ENCODE results near the gene SLC25A38. TPM values are rescaled to one million over a fixed set of nuclear protein-coding genes. Genes with fewer than 3 reads are reported as not detected.
A peak's percentile ranks its signal among the peaks of the same experiment; 100 is the strongest.
"Not testable (repeated sequence)": the region's sequence is repeated elsewhere in the genome, so short reads cannot be mapped to it uniquely, and the experiment has no call there.

SLC25A38 gene
- total RNA-seq, 1 donor from 2014 or later: 38.2 TPM

GRCh38 chr3:39406368-39407258, 23.4 kb downstream of the SLC25A38 start, which contains the start of gene RPSA:
Gene RPSA (plus strand): TSS chr3:39406720. CDS start chr3:39407654, 934 bp downstream.
- Mint-ChIP-seq H3K27ac (peak within 1 kb of the TSS; percentile 99), H3K36me3 (ENCODE audit: low read depth) (peaks cover 57% of the 10 kb centered on the region), H3K27me3 (peaks cover 2% of the 10 kb centered on the region), H3K9me3 (no peaks in the 10 kb centered on the region), H3K4me1 (peaks cover 40% of the 10 kb centered on the region), H3K4me3 (peak within 1 kb of the TSS; percentile 92)
- intact Hi-C loops (cut with micrococcal nuclease): loop anchor here (1.0 to 10.0 kb wide), 7 partner anchors 11 to 1242 kb away; partner anchors contain the start of genes EIF1B, OXSR1, RPL14 and SCN11A
- DNase-seq: peak; percentile 99

- DNase-seq: no peak
- intact Hi-C loops (cut with micrococcal nuclease): loop anchor here (5.0 to 10.0 kb wide), 3 partner anchors 898 to 1242 kb away; partner anchors contain the start of genes EIF1B, OXSR1 and RPL14
- Mint-ChIP-seq H3K27me3 (peaks cover 2% of the 10 kb centered on the region), H3K4me1 (peaks cover 38% of the 10 kb centered on the region), H3K4me3 (peak overlapping the region; percentile 92), H3K36me3 (ENCODE audit: low read depth) (peaks cover 59% of the 10 kb centered on the region), H3K27ac (peak overlapping the region; percentile 99), H3K9me3 (no peaks in the 10 kb centered on the region)
Measured at GRCh38 chr3:39407259-39407629, 24.1 kb downstream of the SLC25A38 start.

DNA sequence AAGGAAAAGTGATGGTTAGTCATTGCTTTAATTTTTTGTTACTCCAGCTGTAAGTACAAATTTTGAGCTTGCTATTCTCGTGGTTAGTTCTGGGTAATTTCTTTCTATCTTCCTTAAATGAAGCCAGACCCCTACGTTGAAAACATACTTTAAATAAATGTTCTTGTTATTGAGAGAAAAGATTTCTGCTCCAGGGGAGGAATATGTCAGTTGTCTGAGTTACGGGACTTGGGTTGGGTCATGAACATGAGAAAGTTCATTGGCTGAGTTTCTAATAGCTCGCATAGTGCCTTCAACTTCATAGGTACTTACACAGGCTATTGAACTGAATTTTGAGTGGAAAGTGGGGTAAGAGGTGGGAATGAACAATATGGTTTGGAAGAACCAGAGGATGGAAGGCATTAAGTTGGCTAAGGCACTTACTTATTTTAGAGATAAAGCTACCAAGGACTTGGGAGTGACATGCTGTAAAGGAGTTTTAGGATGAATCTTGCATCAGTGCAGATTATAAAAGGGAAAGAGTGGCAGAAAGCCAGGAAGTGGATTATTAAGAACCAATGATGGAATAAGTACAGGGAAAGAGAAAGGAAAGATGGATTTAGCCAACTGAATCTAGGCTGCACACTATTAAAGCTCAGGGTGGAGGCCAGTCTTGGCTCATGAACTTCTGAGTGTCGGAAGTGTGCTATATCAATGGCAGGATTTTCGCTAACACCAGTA, 24.8 kb downstream of the SLC25A38 start:
- intact Hi-C loops (cut with micrococcal nuclease): loop anchor here (5.0 to 10.0 kb wide), 3 partner anchors 897 to 1243 kb away; partner anchors contain the start of genes EIF1B, OXSR1 and RPL14
- Mint-ChIP-seq H3K36me3 (ENCODE audit: low read depth) (peaks cover 65% of the 10 kb centered on the region), H3K4me1 (peaks cover 42% of the 10 kb centered on the region), H3K27me3 (peaks cover 2% of the 10 kb centered on the region), H3K9me3 (no peaks in the 10 kb centered on the region), H3K27ac (peak overlapping the region; percentile 99), H3K4me3 (peak overlapping the region; percentile 92)
- DNase-seq: no peak

DNA sequence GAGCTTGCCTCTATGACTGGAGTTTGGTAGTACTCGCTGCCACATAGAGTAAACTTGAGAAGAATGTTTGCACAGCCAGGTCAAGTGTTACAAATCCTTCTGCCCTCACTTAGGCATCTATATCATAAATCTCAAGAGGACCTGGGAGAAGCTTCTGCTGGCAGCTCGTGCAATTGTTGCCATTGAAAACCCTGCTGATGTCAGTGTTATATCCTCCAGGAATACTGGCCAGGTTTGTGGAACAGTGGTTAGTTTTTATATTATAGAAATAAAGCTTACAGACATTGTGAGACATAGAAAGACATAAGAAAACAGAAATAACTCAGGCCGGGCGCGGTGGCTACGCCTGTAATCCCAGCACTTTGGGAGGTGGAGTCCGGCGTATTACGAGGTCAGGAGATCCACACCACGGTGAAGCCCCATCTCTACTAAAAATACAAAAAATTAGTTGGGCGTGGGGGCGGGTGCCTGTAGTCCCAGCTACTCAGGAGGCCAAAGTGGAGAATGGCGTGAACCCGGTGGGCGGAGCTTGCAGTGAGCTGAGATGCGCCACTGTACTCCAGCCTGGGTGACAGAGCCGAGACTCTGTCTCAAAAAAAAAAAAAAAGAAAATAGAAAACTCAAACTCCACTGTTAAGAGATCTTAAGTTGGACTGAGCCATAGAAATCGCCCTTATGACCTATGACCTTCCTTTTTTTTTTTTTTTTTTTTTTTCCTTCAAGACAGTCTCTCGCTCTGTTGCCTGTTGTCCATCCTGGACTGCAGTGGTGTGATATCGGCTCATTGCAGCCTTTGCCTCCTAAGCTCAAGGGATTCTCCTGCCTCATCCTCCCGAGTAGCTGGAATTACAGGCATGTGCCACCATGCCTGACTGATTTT, 25.6 kb downstream of the SLC25A38 start:
- no peak for DNase-seq
- intact Hi-C loops (cut with micrococcal nuclease): loop anchor here (5.0 to 10.0 kb wide), 3 partner anchors 896 to 1244 kb away; partner anchors contain the start of genes EIF1B, OXSR1 and RPL14
- H3K27ac Mint-ChIP-seq: peak overlapping the region; percentile 99
- peak overlapping the region; percentile 92 for H3K4me3 Mint-ChIP-seq
- peaks cover 2% of the 10 kb centered on the region for H3K27me3 Mint-ChIP-seq
- peaks cover 70% of the 10 kb centered on the region for H3K36me3 Mint-ChIP-seq (ENCODE audit: low read depth)
- peaks cover 43% of the 10 kb centered on the region for H3K4me1 Mint-ChIP-seq
- H3K9me3 Mint-ChIP-seq: no peaks in the 10 kb centered on the region

DNA sequence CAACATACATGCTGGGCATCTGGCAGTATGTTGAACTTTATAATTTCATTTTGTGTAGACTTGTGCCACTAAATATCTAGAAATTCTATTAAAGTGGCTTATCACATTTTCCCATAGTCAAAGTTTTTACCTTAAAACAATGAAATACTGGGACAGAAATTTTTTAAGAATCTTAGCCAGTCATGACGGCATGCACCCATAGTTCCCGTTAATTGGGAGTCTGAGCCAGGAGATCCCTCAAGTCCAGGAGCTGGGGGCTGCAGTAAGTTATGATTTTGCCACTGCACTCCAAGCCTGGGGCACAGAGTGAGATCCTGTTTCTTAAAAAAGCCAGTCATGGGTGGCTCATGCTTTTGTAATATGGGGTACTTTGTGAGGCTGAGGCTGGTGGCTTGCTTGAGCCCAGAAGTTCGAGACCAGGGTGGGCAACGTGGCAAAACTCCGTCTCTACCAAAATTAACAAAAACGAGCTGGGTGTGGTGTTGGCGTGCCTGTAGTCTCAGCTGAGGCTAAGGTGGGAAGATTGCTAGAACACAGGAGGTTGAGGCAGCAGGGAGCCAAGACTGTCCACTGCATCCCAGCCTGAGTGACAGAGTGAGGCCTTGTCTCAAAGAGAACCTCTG, 26.5 kb downstream of the SLC25A38 start:
- peak overlapping the region; percentile 92 for H3K4me3 Mint-ChIP-seq
- H3K4me1 Mint-ChIP-seq: peaks cover 43% of the 10 kb centered on the region
- H3K36me3 Mint-ChIP-seq (ENCODE audit: low read depth): peaks cover 77% of the 10 kb centered on the region
- intact Hi-C loops (cut with micrococcal nuclease): loop anchor here (5.0 to 10.0 kb wide), 3 partner anchors 895 to 1245 kb away; partner anchors contain the start of genes EIF1B, OXSR1 and RPL14
- H3K27me3 Mint-ChIP-seq: peaks cover 2% of the 10 kb centered on the region
- DNase-seq: no peak
- peak overlapping the region; percentile 75 for H3K27ac Mint-ChIP-seq
- H3K9me3 Mint-ChIP-seq: no peaks in the 10 kb centered on the region

- no peak for DNase-seq
- Mint-ChIP-seq H3K27me3 (peaks cover 2% of the 10 kb centered on the region), H3K36me3 (ENCODE audit: low read depth) (peaks cover 82% of the 10 kb centered on the region), H3K27ac (no peak overlapping the region), H3K4me1 (peaks cover 44% of the 10 kb centered on the region), H3K9me3 (no peaks in the 10 kb centered on the region), H3K4me3 (no peak overlapping the region)
- intact Hi-C loops (cut with micrococcal nuclease): no loop called here
Measured at GRCh38 chr3:39410893-39411292, 27.7 kb downstream of the SLC25A38 start.

DNA sequence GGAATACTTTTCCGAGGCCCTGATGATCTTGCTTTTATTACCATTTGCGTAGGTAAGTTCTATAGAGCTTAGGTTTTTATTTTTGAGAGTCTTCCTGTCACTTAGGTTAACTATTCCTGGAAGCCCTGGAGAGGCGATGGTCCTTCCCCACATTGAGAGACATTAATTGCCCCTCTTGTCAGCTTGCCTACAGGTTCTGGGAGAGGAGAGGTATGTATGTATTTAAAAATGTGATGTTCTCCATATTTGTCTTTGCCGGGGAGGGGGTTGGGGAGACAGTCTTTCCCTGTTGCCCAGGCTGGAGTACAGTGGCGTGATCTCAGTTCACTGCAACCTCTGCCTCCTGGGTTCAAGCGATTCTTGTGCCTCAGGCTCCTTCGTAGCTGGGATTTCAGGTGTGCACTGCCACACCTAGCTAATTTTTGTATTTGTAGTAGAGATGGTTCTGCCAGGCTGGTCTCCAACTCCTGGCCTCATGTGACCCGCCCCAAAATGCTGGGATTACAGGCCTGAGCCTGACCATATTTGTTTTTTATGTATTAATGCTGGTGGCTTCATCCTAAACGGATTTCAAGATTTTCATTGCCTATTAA, 29.6 kb downstream of the SLC25A38 start:
- H3K27me3 Mint-ChIP-seq: no peaks in the 10 kb centered on the region
- H3K4me3 Mint-ChIP-seq: no peak overlapping the region
- peaks cover 40% of the 10 kb centered on the region for H3K4me1 Mint-ChIP-seq
- no peak for DNase-seq
- no peak overlapping the region for H3K27ac Mint-ChIP-seq
- intact Hi-C loops (cut with micrococcal nuclease): no loop called here
- peaks cover 75% of the 10 kb centered on the region for H3K36me3 Mint-ChIP-seq (ENCODE audit: low read depth)
- H3K9me3 Mint-ChIP-seq: no peaks in the 10 kb centered on the region

- Mint-ChIP-seq H3K27ac (no peak overlapping the region), H3K4me3 (no peak overlapping the region), H3K4me1 (peaks cover 31% of the 10 kb centered on the region), H3K36me3 (ENCODE audit: low read depth) (peaks cover 64% of the 10 kb centered on the region), H3K9me3 (no peaks in the 10 kb centered on the region), H3K27me3 (no peaks in the 10 kb centered on the region)
- intact Hi-C loops (cut with micrococcal nuclease): no loop called here
- DNase-seq: no peak
Measured at GRCh38 chr3:39413691-39414420, 30.7 kb downstream of the SLC25A38 start.

DNA sequence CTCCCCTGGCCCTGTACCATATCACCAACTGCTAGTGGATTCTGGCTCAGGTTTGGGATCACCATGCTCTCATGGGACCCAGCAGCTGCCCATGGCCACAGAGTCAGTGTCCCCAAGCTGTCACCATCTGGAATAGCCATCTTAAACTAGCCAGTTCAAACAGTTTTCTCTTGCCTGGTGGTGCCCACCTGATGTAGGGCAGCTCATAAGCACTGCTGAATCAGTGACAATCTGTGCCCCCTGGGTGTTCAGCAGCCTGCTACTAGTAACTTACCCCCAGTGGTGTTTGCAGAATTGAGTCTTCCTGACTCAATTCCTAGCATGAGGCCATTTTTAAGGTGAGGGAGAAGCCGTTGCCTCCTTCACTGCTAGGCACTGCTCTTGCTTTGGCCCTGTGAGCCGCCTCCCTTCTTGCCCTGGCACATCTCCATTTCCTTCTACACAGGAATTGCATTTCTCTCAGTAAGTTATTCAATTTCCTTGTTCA, 31.3 kb downstream of the SLC25A38 start:
- no peak overlapping the region for H3K4me3 Mint-ChIP-seq
- no peaks in the 10 kb centered on the region for H3K9me3 Mint-ChIP-seq
- peaks cover 58% of the 10 kb centered on the region for H3K36me3 Mint-ChIP-seq (ENCODE audit: low read depth)
- DNase-seq: no peak
- peak overlapping the region; percentile 80 for H3K27ac Mint-ChIP-seq
- H3K27me3 Mint-ChIP-seq: peaks cover 3% of the 10 kb centered on the region
- intact Hi-C loops (cut with micrococcal nuclease): no loop called here
- peaks cover 28% of the 10 kb centered on the region for H3K4me1 Mint-ChIP-seq

DNA sequence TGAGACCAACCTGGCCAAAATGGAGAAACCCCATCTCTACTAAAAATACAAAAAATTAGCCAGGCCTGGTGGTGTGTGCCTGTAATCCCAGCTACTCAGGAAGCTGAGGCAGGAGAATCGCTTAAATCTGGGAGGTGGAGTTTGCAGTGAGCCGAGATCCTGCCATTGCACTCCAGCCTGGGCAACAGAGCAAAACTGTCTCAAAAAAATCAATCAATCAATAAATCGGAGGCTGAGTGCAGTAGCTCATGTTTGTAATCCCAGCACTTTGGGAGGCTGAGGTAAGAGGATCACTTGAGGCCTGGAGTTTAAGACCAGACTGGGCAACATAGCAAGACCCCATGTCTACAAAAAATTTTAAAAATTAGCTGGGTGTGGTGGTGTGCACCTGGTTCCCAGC, 32.1 kb downstream of the SLC25A38 start:
- H3K4me3 Mint-ChIP-seq; DNase-seq; intact Hi-C loops (cut with micrococcal nuclease); H3K9me3 Mint-ChIP-seq; H3K27me3 Mint-ChIP-seq: not testable (repeated sequence)
- peaks cover 23% of the 10 kb centered on the region for H3K4me1 Mint-ChIP-seq
- H3K36me3 Mint-ChIP-seq (ENCODE audit: low read depth): peaks cover 51% of the 10 kb centered on the region
- peak overlapping the region; percentile 29 for H3K27ac Mint-ChIP-seq

GRCh38 chr3:39415983-39416382, 32.8 kb downstream of the SLC25A38 start:
- Mint-ChIP-seq H3K9me3 (no peaks in the 10 kb centered on the region), H3K4me1 (peaks cover 20% of the 10 kb centered on the region), H3K27ac (peak overlapping the region; percentile 46), H3K27me3 (peaks cover 3% of the 10 kb centered on the region), H3K4me3 (no peak overlapping the region), H3K36me3 (ENCODE audit: low read depth) (peaks cover 45% of the 10 kb centered on the region)
- intact Hi-C loops (cut with micrococcal nuclease): no loop called here
- DNase-seq: no peak

DNA sequence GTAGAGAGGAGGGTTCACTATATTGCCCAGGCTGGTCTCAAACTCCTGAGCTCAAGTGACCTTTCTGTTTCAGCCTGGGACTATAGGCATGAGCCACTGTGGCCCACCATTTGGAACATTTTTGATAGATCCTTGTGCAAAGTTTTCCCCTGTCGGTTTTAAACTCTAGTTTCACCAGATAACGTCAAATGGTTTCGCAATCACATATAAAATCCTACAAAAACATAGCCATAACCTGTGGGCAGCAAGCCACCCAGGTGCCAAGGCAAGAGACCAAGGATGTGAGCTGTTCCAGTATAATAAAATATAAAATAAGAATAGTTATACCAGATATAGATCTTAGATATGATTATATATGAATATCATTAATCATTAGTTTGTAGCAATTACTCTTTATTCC, 33.8 kb downstream of the SLC25A38 start:
- Mint-ChIP-seq H3K36me3 (ENCODE audit: low read depth) (peaks cover 36% of the 10 kb centered on the region), H3K4me1 (peaks cover 12% of the 10 kb centered on the region)
- H3K27ac Mint-ChIP-seq, H3K27me3 Mint-ChIP-seq, H3K4me3 Mint-ChIP-seq, H3K9me3 Mint-ChIP-seq, DNase-seq: not testable (repeated sequence)
- intact Hi-C loops (cut with micrococcal nuclease): loop anchor here (1.0 kb wide), 2 partner anchors 11 to 81 kb away; partner anchors contain the start of gene RPSA

Measured in activated CD4-positive, alpha-beta T cell treated with anti-CD3 and anti-CD28 coated beads, Interleukin-2, amount 10 ng/mL, durations not matched to agents 24 days and 14 days (primary cell).